Stimulated activated CD4-positive, alpha-beta T cell treated with anti-CD3 and anti-CD28 coated beads, TNF-alpha, amount 100 ng/mL, for 24 hours (primary cell): ENCODE data around the gene ZBTB49.
"Not testable (repeated sequence)": the region's sequence is repeated elsewhere in the genome, so short reads cannot be mapped to it uniquely, and the experiment has no call there.

ENCODE experiments used
- DNase-seq, 3 experiments: peaks; one replicate each; pipeline ENCODE4 v3.0.0-alpha.2; 2020; ENCODE audit warnings: low read depth in 3 of 3

The ZBTB49 gene

GRCh38 chr4:4289941-4290850 lies at the start of gene ZBTB49, which contains the start of gene LYAR:
Gene ZBTB49 (plus strand): TSS chr4:4290251. CDS start chr4:4299946, 9,695 bp downstream.
Gene LYAR (minus strand): TSS chr4:4290154. CDS start chr4:4283742, 6,412 bp downstream.
- peak; percentile 94 for DNase-seq

- no peak for DNase-seq
Observed at GRCh38 chr4:4245172-4245571, 44.9 kb upstream of the ZBTB49 start.

GRCh38 chr4:4247696-4248028 lies 42.4 kb upstream of the ZBTB49 start:
- no peak for DNase-seq

GRCh38 chr4:4248029-4248884 lies 41.8 kb upstream of the ZBTB49 start, which contains the start of gene TMEM128:
Gene TMEM128 (minus strand): TSS chr4:4248223. CDS start chr4:4248202, 21 bp downstream.
- DNase-seq, result peak; percentile 88 to 89 (median 88)

GRCh38 chr4:4248885-4249203 lies 41.2 kb upstream of the ZBTB49 start:
- DNase-seq, result no peak

- not testable (repeated sequence) for DNase-seq
Observed at GRCh38 chr4:4249342-4249741, 40.7 kb upstream of the ZBTB49 start.

- no peak for DNase-seq
Observed at GRCh38 chr4:4249866-4250265, 40.2 kb upstream of the ZBTB49 start.

- DNase-seq, result no peak
Observed at GRCh38 chr4:4254199-4254598, 35.9 kb upstream of the ZBTB49 start.

GRCh38 chr4:4254666-4255065 lies 35.4 kb upstream of the ZBTB49 start:
- no peak for DNase-seq

GRCh38 chr4:4256799-4257198 lies 33.3 kb upstream of the ZBTB49 start:
- DNase-seq, result no peak

- DNase-seq, result not testable (repeated sequence)
Observed at GRCh38 chr4:4257705-4258104, 32.3 kb upstream of the ZBTB49 start.

- DNase-seq, result no peak
Observed at GRCh38 chr4:4259484-4260100, 30.5 kb upstream of the ZBTB49 start.

GRCh38 chr4:4260185-4260751 lies 29.8 kb upstream of the ZBTB49 start:
- DNase-seq, result no peak

GRCh38 chr4:4267981-4268380 lies 22.1 kb upstream of the ZBTB49 start:
- no peak for DNase-seq

GRCh38 chr4:4268776-4269175 lies 21.3 kb upstream of the ZBTB49 start:
- DNase-seq, result no peak

- DNase-seq, result no peak
Observed at GRCh38 chr4:4269331-4269731, 20.7 kb upstream of the ZBTB49 start.

- DNase-seq, result no peak
Observed at GRCh38 chr4:4269856-4270255, 20.2 kb upstream of the ZBTB49 start.

GRCh38 chr4:4270529-4270928 lies 19.5 kb upstream of the ZBTB49 start:
- DNase-seq, result no peak

- DNase-seq, result no peak
Observed at GRCh38 chr4:4271912-4272311, 18.1 kb upstream of the ZBTB49 start.

- DNase-seq, result no peak
Observed at GRCh38 chr4:4274226-4274625, 15.8 kb upstream of the ZBTB49 start.

- no peak for DNase-seq
Observed at GRCh38 chr4:4277531-4277930, 12.5 kb upstream of the ZBTB49 start.

- DNase-seq, result no peak
Observed at GRCh38 chr4:4281787-4282186, 8.3 kb upstream of the ZBTB49 start.
